Dedifferentiated amniotic fluid mesenchymal stem cell (primary cell): Measurements from ENCODE around the gene BANF2.

ENCODE experiments used
- DNase-seq: peaks from one replicate; pipeline ENCODE4 v3.0.0-alpha.2; 2016; ENCODE audit errors: extremely low spot score

BANF2 gene

DNA sequence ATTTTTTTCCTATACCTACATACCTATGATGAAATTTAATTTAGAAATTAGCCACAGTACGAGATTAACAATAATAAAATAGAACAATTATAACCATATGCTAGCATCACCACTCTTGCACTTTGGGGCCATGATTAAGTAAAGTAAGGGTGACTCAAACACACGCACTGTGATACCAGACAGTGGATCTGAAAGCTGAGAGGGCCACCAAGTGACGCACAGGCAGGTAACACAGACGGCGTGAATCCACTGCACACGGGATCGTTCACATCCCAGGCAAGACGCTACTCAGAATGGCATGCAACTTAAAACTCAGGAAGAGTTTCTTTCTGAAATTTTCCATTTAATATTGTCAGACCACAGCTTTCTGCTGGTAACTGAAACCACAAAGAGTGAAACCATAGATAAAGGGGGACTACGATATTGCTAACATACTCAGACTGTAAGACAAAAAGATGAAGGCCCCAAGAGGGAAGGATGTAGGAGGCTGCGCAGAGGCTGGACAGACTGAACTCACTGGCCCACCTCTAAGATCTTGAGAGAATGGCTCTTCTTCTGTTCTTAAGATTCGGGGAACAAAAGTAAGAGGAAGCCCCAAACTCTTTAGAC is 35.6 kb upstream of the BANF2 start:
- DNase-seq = no peak

DNA sequence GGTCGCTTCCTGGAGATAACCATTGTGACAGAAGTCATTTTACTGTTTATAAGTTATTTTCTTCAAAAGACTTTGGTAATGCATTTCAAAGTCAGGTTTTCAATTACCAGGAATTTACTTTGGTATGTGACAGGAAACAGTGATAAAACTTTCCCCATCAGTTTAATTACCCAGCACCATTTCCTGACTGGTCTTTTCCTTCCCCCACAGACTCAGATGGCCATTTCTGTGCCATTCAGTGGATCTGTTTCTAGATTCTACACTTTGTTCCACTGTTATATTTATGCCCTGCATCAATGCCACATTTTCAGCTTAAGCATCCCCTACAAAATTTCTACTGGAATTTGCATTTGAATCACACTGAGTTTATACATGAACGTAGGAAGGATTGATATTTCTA is 34.0 kb upstream of the BANF2 start:
- no peak for DNase-seq

DNA sequence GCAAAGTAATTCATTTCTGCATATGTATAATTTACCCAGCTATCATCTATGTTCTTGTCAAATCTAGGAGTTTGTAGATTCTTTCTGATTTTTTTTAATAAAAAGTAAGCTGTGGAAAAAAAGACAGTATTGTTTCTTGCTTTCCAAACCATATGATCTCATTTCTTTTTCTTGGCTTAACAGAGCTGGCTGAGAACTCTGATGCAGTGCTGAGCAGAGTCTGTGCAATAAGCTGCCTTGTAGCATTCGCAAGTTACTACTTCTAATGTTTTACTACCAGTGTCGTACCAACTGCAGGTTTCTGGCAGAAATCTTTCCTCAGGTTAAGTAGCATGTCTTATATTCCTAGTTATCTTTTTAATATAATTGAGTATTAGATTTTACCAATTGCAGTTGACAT is 33.3 kb upstream of the BANF2 start:
- DNase-seq = peak; percentile 74

DNA sequence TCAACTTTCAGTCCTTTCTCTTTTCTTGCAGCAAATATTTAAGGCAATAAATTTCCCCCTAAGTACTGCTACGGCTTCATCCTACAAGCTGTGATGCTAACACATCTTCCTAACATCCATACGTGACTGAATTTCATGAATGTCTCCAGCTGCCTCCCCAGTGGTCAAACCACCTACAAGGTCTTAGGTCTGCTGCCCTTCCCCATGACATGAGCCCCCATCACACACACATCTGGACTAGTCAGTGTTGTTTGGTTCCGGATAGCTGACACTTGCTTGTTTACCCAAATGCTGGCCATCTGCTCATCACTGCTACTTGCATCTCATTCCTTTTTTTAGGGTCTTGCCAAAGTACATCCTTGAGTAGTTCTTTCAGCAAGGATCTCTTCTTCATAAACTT is 32.3 kb upstream of the BANF2 start:
- DNase-seq = no peak

DNA sequence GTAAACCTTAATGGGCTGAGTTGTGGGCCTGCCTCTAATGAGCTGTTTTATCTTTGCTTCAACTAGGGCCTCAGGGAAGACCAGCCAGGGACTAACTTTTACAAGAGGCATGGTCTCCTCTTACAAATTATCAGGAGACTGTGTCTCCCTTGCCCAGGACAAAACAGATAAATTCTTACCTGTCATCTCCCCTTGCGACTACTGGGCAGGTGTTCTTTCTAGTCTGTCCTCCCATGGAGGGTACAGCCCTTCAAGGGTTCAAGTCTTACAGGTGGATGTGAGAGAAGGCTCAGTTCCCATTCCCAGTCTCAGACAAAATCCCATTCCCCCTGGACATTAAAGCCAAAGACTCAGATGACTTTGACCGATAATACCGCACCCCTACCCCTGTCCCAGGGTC is 31.3 kb upstream of the BANF2 start:
- no peak for DNase-seq

DNA sequence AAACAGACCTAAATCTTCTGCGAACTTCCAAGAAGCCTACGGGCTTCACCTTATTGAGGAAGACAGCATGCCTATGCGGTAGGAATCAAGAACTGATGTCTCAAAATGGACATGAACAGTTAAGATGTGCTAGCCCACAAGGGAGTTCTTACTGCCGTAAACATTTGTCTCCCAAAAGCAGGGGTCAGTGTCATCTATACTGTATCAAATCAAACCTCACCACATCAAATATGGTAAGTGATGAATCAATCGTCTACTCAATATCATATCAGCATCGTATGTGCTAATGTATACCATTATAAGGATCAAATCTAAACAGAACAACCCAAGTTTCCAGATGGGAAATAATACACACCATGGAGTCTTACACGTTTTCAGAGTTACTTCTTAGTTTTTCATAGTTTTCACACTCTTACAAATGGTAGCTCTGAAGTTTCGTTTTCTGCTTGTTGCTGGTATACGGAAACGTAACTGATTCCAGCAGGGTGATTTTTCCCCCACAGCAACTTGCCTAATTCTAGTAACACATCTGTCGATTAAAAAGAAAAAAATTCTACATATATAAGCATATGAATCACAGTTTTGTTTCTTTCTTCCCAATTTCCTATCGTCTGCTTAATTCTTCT is 30.3 kb upstream of the BANF2 start:
- no peak for DNase-seq

DNA sequence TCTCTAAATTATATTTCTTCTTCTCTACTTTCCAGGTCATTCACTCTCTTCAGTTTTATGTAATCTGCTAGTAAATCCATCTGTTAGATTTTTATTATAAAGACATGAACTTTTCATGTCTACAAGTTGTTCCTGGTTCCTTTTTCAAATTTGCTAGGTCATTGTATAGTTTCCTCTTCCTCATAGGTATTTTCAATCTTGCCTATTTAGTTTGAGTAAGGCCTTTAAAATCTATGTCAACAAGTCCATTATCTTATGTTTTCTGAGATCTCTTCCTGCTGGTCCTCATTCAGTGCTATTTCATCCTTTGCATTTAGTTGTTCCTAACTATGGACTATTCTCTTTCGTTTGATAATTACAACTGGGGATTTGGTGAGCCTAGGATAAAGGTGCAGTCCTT is 28.8 kb upstream of the BANF2 start:
- no peak for DNase-seq

DNA sequence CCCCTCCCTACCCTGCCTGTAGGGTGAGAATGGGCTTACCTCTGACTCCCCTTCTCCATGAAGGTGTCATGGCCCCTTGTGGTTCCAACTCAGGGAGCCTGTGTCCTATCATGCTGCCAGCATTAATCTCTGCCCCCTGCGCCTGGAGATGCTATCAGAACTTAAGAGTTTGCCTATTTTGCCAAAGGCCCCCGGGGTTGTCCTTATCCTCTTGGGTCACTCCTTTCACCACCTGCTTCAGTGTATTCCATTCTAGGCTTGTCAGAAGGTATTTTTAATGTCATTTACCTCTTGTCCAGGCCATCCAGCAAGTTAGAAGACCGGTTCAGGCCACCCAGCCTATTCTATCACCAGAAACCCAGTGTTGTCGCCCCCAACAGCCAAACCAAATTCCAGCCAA is 28.2 kb upstream of the BANF2 start:
- DNase-seq = no peak

DNA sequence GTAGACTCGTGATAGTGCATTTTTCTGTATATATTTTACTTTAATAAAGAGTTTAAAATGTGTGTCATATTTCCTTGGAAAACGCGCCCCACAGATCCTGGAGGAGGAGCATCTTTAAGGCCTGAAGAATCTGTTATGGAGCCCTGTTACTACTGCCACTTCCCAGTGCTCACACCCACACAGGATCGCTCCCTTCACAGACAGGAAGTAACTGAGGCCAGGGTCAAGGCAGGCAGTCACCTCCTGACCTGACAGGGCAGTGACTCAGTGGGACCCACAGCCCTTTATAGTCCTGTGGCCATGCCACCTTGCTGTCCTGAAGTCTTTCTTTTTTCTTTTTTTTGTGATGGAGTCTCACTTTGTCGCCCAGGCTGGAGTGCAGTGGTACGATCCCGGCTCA is 26.7 kb upstream of the BANF2 start:
- no peak for DNase-seq

DNA sequence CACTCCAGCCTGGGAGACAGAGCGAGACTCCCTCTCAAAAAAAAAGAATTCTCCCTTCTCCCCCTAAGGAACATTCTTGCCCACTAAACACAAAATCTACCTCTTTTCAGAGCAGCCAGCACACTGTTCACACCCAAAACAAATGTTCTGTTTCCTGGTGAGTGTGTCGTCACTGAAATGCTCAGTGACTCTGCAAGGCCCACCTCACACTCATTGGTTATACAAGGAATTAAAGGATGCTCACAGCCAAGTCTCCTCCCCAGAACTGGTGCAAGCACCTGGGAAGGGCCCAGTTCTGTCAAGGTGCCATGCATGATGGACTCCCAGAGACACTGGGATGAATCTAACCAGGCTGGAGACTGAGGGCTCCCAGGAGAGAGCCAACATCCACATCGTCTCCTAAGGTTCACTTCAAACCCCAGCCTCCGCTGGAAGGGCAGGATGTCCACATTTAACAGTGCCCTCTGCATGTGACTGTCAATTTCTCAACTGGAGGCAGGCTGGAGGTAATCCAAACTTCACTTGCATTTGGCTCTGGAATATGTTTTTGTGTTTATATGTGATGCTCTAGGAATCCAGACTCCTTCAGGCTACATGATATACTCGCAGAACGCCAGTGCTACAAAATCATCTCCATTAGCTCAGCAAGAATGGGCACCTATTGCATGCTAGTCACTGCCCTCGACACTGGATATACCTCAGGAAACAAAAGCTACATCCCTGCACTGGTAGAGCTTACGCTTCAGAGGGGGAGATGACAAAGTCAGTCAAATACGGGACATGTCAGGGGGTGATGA is 24.8 kb upstream of the BANF2 start:
- no peak for DNase-seq

DNA sequence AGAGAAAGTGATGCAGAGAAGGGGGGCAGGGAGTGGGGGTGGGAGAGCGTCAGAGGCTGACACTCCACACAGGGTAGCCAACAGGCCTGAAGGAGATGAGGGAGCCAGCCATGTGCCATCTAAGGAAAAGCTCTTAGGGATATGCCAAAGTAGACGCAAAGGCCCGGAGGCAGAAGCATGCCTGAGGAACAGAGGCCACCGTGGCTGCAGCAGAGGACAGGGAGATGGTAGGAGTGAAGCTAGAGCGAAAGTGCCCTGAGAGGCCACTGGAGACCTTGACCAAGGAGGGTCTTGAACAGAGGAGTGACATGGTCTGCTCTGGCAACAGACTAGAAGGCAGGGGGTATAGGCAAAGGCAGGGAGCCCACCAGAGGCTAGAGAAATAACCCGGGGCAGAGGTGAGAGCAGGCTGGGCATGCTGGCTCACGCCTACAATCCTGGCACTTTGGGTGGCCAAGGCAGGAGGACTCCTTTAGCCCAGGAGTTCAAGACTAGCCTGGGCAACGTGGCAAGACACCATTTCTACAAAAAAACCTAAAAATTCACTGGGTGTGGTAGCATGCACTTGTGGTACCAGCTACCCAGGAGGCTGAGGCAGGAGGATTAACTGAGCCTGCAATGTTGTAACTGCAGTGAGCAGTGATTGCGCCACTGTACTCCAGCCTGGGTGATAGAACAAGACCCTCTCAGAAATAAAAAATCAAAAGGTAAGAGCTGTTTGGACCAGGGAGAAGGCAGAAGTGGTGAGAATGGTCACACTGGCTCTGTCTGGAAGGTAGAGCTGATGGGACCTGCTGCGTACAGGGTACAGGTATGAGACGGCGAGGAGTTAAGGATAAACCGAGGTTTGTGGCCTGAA is 24.0 kb upstream of the BANF2 start:
- no peak for DNase-seq

DNA sequence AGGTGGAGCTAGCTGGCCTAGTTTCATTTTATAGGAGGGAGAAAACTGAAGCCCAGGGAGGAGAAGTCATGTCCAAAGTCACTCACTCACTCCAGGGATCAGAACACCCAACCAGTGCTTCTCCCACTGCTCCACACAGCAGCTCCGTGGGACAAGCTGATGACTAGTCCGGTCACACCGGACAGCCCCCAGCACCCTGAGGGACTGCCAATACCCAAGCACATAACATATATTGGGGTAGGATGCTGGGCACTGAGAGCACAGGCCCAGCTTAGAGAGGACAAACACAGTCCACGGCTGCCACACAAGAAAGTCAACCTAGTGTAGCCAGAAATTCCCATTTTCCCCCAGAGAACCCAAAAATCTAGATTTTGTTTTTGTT is 23.4 kb upstream of the BANF2 start:
- DNase-seq = no peak

DNA sequence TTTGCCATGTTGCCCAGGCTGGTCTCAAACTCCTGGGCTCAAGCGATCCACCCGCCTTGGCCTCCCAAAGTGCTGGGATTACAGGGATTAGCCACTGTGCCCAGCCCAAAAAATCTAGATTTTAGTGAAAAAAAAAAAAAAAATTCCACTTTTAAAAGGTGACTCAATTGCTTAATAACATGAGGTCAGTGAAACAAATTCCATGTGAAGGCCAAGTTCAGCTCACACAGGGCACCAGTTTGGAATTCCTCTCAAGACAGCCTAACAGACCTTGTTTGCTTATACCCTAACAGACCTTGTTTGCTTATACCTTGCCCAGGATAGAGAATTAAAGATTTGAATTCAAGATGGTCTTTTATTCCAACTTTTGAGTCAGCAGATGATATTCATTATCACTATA is 22.8 kb upstream of the BANF2 start:
- DNase-seq = no peak

DNA sequence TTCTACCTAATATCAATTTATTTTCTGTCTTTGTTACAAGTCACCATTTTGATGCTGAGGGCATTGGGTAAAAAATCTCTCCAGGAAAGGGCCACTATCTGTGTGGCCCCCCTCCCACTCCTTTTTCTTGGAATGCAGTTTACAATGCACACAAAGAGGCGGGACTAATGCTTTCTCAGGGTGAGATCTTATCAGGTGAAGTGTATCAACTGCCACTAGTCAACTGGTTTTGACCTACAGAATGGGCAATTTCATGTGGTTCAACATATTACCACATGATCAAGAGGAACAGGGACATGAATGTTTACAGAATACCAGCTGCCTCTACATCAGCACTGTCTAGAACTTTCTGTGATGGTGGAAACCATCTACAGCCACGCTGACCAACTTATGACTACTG is 21.5 kb upstream of the BANF2 start:
- DNase-seq = no peak

DNA sequence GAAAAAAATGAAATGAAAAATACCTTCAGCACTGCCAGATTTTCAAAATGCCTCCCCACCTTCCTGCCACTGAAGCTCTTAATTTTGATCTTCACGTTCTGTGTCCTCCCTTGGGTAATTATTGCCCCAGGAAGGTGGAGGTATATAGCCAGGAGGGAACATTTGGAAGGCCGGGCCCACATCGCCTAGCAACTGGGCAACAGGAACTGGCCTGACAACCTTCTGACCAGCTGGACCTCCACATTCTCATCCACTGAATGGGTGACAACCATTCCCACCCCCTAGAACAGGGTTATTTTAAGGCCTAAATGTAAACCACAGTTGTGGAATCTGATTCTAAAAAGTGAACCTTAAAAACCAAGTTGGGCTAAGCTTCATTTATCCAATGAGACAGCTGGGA is 20.9 kb upstream of the BANF2 start:
- no peak for DNase-seq

DNA sequence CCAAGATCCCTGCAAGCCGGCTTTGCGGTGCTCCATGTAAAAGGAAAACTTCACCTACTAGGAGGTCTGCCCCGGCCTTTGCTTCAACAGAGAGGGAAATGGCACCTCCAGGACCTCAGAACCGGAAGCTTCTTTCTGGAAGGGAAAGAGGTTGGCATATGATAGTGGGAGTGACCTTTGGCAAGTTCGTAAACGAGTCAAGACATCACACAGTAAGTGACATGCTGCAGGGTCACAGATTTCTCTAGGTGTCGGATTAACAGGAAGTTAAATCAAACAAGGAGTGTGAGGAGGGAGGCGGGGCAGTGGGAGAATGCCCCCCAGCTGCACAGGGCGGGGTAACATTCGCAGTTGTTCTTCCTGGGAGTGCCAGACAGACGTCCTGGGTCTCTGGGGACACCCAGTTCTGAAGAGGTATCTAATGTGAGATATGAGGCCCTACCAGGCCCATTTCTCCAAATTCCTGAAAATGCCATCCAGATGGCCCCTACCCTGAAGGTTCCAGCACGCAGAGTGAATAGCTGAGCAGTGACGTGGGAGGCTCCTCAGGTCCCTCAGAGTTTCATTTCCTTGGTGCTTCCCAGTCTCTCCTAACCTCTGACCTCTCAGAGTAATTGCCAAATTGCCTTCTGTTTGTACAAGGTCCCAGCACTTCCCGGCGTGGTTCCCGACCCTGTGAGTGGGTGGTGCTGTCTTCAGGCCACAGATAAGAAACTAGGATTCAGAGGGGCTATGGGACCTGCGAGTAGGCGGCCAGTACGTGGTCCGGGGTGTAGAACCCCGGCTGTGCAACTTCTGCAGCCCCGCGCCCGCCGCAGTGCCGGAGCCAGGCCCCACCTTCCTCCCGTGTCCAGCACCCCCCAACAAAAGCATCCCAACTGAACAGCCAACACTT is 19.6 kb upstream of the BANF2 start:
- peak; percentile 48 for DNase-seq

DNA sequence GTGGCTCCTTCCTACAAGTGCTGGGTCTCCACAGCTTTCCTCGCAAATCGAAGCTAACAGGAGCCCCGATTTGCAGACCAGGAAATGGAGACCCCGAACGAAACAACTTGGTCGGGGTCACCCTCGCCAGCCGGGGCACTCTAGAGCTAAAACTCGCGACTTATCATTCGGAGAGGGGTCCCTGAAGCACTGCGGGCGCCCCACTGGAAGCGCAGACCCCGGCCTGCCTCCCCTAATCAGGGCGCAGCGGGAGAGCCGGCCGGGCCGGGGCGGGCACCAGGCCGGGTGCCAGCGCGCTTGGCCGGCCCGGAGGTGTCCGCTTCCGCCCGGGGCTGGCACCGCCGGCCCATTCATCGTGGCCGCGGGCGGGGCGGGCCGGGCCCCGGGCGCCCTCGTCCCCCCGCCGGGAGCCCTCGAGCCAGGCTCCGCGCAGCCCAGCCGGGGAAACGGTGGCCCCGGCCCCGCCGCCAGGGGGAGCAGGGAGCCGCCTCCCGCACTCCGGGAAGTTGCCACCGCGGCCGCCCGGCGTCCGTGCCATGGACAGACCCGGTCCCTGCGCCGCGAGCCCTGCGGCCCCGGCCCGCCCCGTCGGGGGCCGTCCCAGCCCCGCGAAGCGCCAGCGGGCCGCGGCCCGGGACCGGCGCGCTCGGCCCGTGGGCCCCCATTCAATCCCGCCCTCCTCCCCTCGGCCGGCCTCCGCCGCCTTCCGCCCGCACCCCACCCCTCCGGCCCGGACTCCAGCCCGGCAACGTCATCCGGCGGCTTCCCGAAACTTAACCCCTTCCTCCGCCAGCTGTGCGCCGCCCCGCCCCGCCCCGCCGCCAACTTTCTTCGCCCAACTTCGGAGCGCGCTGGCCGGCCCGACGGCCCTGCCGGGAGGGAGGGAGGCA is 18.7 kb upstream of the BANF2 start:
- DNase-seq = peak; percentile 64

DNA sequence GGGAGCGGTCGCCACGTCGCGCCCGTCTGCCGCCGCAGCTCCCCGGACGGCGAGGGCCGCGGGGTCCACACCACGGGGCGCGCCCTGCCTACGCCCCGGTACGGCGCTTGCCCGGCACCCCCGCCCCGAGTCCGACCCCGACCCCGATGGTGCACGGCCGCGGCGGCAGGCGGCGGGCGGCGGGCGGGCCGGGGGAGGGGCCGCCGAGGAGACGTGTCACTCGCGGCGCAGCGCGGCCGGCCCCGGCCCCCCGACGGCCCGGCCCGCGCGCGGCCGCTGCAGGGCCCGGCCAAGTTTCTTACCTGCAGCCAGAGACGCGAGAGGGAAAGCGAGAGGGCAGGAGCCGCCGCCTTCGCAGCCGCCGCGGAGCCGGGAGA is 18.1 kb upstream of the BANF2 start:
- DNase-seq = no peak

DNA sequence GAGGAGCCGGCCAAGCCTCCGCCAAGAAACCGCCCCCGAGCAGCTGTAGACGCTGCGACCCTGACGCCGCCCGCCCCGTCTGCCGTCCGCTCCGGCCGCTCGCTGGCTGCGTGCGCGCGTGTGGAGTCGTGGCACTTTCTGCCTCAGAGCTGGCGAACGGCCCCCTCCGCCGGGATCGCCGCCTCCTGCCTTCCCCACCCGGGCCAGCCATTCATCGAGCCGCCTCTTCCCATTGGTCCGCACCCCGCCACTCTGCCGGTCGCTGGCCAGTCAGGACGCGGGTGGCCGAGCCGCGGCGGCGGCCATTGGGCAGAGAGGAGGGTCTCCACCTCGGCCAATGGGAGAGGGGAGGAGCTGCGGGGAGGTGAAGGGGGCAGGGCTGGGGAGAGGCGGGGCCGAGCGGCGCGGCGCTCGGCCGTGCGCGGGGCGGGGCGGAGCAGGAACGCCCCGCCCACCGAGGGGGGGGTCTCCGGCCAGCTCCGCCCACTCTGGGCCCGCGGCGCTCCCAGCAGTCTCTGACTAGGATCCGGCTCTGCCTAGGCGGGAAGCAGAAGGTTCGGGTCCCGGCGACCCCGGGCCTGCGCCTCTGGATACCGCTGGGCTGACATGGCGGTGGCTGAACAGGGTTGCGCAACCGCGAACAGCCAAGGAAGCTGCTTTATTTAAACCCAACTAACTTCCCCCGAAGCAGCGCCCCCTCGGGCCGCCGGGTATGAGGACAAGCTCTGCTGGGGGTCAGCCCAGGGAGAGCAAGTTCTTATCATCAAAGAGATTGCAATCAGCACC is 17.5 kb upstream of the BANF2 start, which contains the start of gene RRBP1:
Gene RRBP1 (minus strand): TSS at position 140 of the 786 bp plus-strand sequence. CDS start 21,735 bp downstream, outside the sequence.
- peak; percentile 97 for DNase-seq

DNA sequence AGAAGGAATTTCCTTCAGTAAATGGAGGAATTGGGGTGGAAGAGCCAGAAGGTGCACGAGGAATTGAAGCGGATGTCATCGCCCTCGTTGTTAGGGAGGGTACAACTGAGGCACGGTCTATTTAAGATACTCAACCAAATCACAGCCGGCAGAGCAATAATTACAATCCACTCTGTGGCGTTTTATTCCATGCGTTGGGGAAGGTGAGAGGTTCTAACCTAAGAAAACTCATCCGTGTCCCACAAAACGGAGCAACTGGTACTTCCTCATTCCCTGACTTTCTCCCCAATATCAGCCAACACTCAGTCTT is 16.9 kb upstream of the BANF2 start:
- DNase-seq = no peak
